ENCODE measurements around the gene COL5A1. TPM values are rescaled to one million over a fixed set of nuclear protein-coding genes. Genes with fewer than 3 reads are reported as not detected.

COL5A1 gene
- total RNA-seq, 1 donor from 2014 or later, result 13.9 TPM

GRCh38 chr9:134621558-134622110, 20.0 kb upstream of the COL5A1 start:
- H3K36me3 ChIP-seq, result no peaks in the 10 kb centered on the region
- no peak overlapping the region for H3K4me3 ChIP-seq
- H3K4me1 ChIP-seq, result peaks cover 8% of the 10 kb centered on the region
- DNase-seq, result no peak
- no peaks in the 10 kb centered on the region for H3K9me3 ChIP-seq (replicated peaks)
- peaks cover 67% of the 10 kb centered on the region for H3K27me3 ChIP-seq (ENCODE audit: low read depth)
- TF ChIP-seq CTCF (IDR thresholded peaks at IDR 0.05; ENCODE audit: borderline replicate concordance), result no peak
- intact Hi-C loops (cut with micrococcal nuclease), result no loop called here
- no peak overlapping the region for H3K27ac ChIP-seq (replicated peaks)

GRCh38 chr9:134622896-134623257, 18.7 kb upstream of the COL5A1 start:
- no peaks in the 10 kb centered on the region for H3K9me3 ChIP-seq (replicated peaks)
- no peak overlapping the region for H3K27ac ChIP-seq (replicated peaks)
- peaks cover 54% of the 10 kb centered on the region for H3K27me3 ChIP-seq (ENCODE audit: low read depth)
- no peak for DNase-seq
- TF ChIP-seq CTCF (IDR thresholded peaks at IDR 0.05; ENCODE audit: borderline replicate concordance), result no peak
- peaks cover 6% of the 10 kb centered on the region for H3K4me1 ChIP-seq
- H3K36me3 ChIP-seq, result no peaks in the 10 kb centered on the region
- H3K4me3 ChIP-seq, result no peak overlapping the region
- intact Hi-C loops (cut with micrococcal nuclease), result no loop called here

GRCh38 chr9:134623258-134624066, 18.1 kb upstream of the COL5A1 start:
- Histone ChIP-seq H3K27ac (replicated peaks) (no peak overlapping the region), H3K4me1 (no peaks in the 10 kb centered on the region), H3K4me3 (no peak overlapping the region), H3K27me3 (ENCODE audit: low read depth) (peaks cover 49% of the 10 kb centered on the region), H3K36me3 (no peaks in the 10 kb centered on the region), H3K9me3 (replicated peaks) (no peaks in the 10 kb centered on the region)
- intact Hi-C loops (cut with micrococcal nuclease), result no loop called here
- no peak for DNase-seq
- no peak for TF ChIP-seq CTCF (IDR thresholded peaks at IDR 0.05; ENCODE audit: borderline replicate concordance)

GRCh38 chr9:134624137-134624591, 17.4 kb upstream of the COL5A1 start:
- no peaks in the 10 kb centered on the region for H3K4me1 ChIP-seq
- no peak for TF ChIP-seq CTCF (IDR thresholded peaks at IDR 0.05; ENCODE audit: borderline replicate concordance)

GRCh38 chr9:134624621-134625181, 16.9 kb upstream of the COL5A1 start:
- DNase-seq, result no peak
- Histone ChIP-seq H3K4me1 (no peaks in the 10 kb centered on the region), H3K9me3 (replicated peaks) (no peaks in the 10 kb centered on the region), H3K27ac (replicated peaks) (no peak overlapping the region), H3K4me3 (no peak overlapping the region), H3K27me3 (ENCODE audit: low read depth) (peaks cover 43% of the 10 kb centered on the region), H3K36me3 (no peaks in the 10 kb centered on the region)
- TF ChIP-seq CTCF (IDR thresholded peaks at IDR 0.05; ENCODE audit: borderline replicate concordance), result no peak
- intact Hi-C loops (cut with micrococcal nuclease), result no loop called here

More at GRCh38 chr9:134624137-134624591, 17.4 kb upstream of the COL5A1 start:
- intact Hi-C loops (cut with micrococcal nuclease), result no loop called here
- Histone ChIP-seq H3K36me3 (no peaks in the 10 kb centered on the region), H3K9me3 (replicated peaks) (no peaks in the 10 kb centered on the region), H3K4me3 (no peak overlapping the region), H3K27ac (replicated peaks) (no peak overlapping the region), H3K27me3 (ENCODE audit: low read depth) (peaks cover 43% of the 10 kb centered on the region)
- DNase-seq, result no peak
